Skeletal muscle tissue (tissue), 4 donors: Measurements from ENCODE around the gene ISOC1. TPM values are rescaled to one million over a fixed set of nuclear protein-coding genes. Genes with fewer than 3 reads are reported as not detected.

Experiments used
- H3K27ac ChIP-seq: one replicate; pipeline ENCODE4 v1.7.0; 2013; ENCODE audit warnings: mild to moderate bottlenecking, low read depth, low read length, inconsistent platforms
- H3K27me3 ChIP-seq, 3 donors: one replicate each; pipeline ENCODE4 v1.7.0; 2013; ENCODE audit warnings: low read length in 3 of 3; ENCODE audit not compliant: control insufficient read depth in 3 of 3, insufficient read depth in 3 of 3
- H3K36me3 ChIP-seq, 3 donors: one replicate each; pipeline ENCODE4 v1.7.0; 2013; ENCODE audit warnings: low read length in 3 of 3; ENCODE audit not compliant: control insufficient read depth in 3 of 3, insufficient read depth in 3 of 3
- H3K4me1 ChIP-seq, 3 donors: one replicate each; pipeline ENCODE4 v1.7.0; 2013; ENCODE audit warnings: low read length in 3 of 3, mild to moderate bottlenecking in 3 of 3; ENCODE audit not compliant: control insufficient read depth in 3 of 3, insufficient read depth in 3 of 3
- H3K4me3 ChIP-seq, 3 donors: one replicate each; pipeline ENCODE4 v1.7.0; 2013; ENCODE audit warnings: low read length in 3 of 3
- H3K9ac ChIP-seq, 3 donors: one replicate each; pipeline ENCODE4 v1.7.0; 2013; ENCODE audit warnings: low read length in 3 of 3, mild to moderate bottlenecking in 3 of 3, moderate library complexity in 2 of 3, low read depth in 1 of 3
- H3K9me3 ChIP-seq, 3 donors: one replicate each; pipeline ENCODE4 v1.7.0; 2013; ENCODE audit warnings: low read length in 3 of 3; ENCODE audit not compliant: control insufficient read depth in 3 of 3
- total RNA-seq: library from RNA; depleted of rRNA; stranded (reverse); fragments of >200 nt; gene quantifications from one replicate; pipeline ENCODE4 v1.2.3, GENCODE V29; 2014
- donor health status: Osteomylitis.

ISOC1 gene
- total RNA-seq, 1 donor from 2014 or later, result 32.4 TPM

DNA sequence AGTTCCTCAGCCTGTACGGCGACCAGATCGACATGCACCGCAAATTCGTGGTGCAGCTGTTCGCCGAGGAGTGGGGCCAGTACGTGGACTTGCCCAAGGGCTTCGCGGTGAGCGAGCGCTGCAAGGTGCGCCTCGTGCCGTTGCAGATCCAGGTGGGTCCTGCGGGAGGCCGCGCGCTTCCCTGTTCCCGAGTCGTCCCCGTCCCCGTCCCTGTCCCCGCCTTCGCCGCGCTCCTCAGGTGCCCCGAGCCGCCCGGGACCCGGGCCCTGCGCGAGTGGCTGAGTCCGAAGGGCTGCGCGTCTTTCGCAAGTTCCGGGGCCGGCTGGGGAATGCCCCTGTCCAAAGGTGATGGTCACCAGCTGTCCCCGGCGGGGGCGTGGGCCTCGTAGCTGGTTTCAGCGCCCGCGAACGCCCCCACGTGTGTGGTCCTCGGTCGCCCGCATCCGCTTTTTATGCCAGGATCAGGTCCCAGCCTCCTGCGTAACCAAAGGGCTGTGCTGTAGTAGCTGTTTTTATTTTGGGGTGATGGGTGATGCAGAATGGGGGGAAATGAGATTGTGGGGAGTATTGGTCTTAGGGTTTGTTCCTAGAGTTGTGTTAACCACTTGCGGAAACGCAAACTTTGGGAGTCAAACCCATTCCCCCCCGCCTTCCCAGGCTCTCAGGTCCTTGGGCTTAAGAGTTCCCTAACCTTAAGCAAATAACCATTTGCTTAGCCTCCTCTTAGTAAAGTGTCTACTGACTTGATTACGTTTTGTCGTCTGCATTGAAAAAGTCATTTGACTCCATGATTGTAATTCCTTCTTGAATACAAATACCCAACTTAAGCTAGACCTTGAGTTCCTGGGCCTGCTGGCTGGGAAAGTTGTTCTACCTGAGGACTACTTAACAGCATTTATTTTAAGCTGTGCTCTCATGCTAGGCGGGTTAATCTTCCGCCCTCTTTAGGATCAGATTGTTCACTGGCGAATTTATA lies 663 bp downstream of the ISOC1 start:
- Histone ChIP-seq H3K9ac (peak overlapping the region; percentile 72 to 90 (median 78)), H3K27me3 (no peaks in the 10 kb centered on the region), H3K36me3 (no peaks in the 10 kb centered on the region), H3K27ac (peak overlapping the region; percentile 54), H3K9me3 (no peaks in the 10 kb centered on the region), H3K4me3 (peak overlapping the region; percentile 90 to 95 (median 93)), H3K4me1 (peaks cover 11 to 29% (median 25%) of the 10 kb centered on the region in 3 donors)

DNA sequence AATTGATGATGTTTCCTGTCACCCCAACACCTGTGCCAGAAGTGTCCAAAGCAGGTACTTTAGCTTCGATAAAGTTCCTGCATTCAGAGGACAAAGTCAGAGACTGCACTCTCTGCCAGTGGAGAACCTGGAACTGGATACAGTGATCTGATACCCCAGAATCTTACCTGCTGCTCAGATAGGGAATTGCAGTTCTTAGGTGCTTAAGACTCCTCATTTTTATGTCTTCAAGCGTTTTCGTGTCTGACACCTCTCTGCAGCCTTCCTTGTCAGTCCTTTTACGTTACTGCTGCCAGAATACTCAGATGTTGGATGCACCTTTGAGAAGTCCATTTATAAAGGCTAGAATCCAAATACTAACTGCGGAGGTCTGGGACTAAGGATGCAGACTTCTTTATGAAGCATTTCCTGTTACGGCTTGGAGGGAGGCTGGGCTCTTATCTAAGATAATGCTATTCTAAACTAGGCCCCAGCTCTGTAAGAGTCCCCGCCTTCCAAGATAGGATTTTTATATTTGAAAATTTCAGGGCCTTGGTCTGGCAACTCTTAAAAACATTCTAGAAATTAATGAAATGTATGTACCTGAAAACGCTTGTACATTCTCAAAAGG lies 1.9 kb downstream of the ISOC1 start:
- Histone ChIP-seq H3K9me3 (no peaks in the 10 kb centered on the region), H3K36me3 (no peaks in the 10 kb centered on the region), H3K9ac (peak overlapping the region in 1 of 3 donors; percentile 33), H3K27me3 (no peaks in the 10 kb centered on the region), H3K27ac (no peak overlapping the region), H3K4me3 (peak overlapping the region in 2 of 3 donors; percentile 16 to 40), H3K4me1 (peaks cover 11 to 29% (median 25%) of the 10 kb centered on the region in 3 donors)

DNA sequence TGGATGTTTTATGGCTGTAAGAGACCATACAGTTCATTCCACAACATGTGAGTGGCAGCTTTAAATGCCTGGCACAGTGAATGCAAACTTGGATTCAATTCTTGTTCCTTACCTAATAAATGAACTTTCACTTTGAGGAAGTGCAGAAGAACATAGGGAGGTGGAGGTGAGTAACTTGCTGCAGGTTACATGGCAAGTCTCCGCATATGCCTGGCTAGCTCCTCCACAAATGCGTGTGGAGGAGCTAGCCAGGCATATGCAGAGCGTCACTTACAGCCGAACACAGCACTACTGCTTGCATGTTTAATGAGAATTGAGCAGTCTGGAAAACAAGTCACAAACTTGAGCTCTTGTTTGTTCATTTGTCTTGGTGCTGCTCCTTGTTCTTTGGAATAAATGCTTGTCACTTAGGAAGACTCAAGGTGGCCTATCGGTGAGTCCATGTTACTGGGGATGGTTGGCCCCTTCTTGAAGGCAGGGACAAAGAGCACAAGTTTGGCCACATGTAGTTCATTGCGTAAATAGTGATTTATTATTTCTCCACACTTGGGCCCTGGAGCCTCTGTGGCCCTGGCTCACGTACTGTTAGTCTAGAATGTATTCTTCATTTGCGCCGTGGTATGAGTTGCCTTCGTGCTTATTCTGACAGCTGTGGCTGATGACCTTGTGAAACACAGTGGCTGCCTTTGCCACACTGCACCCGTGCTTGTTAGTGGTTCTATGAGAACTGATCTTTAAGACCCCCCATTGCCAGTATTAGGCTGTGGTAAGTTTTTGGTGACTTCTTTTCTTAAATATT lies 3.1 kb downstream of the ISOC1 start:
- peaks cover 11 to 29% (median 25%) of the 10 kb centered on the region in 3 donors for H3K4me1 ChIP-seq
- H3K27ac ChIP-seq, result no peak overlapping the region

DNA sequence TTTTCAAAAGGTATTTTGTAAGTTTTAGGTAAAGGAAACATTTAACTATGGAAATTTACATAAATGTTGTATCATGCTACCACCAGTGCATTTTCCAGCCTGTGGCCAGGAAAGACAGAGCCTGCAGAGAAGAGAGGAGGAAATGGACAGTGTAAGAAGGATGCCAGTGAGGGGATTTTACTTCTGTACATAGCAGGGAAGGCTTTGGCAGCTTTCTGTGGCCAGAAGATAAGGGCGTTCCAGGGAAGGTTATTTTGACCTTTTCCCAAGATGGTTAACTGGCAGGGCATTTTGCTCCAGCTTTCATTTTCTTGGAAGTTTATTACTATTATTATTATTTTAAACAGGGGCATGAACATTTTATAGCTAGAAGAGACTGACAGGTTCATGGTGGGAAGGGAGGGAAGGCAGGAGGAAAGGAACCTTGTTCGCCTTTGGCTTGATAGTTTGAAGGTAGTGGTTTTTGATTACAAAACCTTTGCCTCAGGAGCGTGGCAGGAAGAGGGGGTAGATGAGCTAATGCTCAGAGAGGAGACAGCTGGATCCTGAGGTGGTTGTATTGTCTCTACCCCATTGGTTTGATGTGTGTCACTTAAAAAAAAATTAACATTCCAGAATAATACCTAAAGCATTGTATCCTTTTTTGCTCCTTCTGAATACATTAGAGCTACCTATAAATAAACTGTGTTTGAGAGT lies 4.1 kb downstream of the ISOC1 start:
- no peak overlapping the region for H3K4me3 ChIP-seq
- no peaks in the 10 kb centered on the region for H3K27me3 ChIP-seq
- H3K9me3 ChIP-seq, result no peaks in the 10 kb centered on the region
- H3K4me1 ChIP-seq, result peaks cover 11 to 29% (median 25%) of the 10 kb centered on the region in 3 donors
- no peaks in the 10 kb centered on the region for H3K36me3 ChIP-seq
- H3K27ac ChIP-seq, result no peak overlapping the region
- peak overlapping the region in 1 of 3 donors; percentile 10 for H3K9ac ChIP-seq

More for the DNA sequence above, 3.1 kb downstream of the ISOC1 start:
- Histone ChIP-seq H3K27me3 (no peaks in the 10 kb centered on the region), H3K9me3 (no peaks in the 10 kb centered on the region), H3K36me3 (no peaks in the 10 kb centered on the region), H3K9ac (peak overlapping the region in 1 of 3 donors; percentile 10), H3K4me3 (peak overlapping the region in 1 of 3 donors; percentile 22)

DNA sequence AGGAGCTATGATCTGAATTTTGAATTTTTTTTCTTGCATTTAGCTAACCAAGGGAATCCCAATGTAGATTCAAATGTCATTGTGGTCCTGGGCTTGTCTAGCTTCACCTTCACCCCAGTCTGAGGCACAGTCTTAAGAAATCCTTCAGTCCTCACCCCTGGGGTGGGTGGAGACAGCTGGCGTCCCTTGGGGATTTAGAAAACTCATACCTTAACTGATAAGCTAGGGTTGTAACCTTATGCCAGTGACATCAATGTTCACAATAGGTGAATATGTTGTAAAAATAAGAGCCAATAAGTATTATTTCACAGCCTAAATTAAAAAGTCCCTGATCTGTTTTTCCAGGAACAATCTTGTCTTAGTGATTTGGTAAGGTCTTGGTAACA lies 4.6 kb downstream of the ISOC1 start:
- H3K4me1 ChIP-seq, result peaks cover 11 to 29% (median 21%) of the 10 kb centered on the region in 3 donors
- H3K9me3 ChIP-seq, result no peaks in the 10 kb centered on the region
- H3K36me3 ChIP-seq, result no peaks in the 10 kb centered on the region
- H3K9ac ChIP-seq, result no peak overlapping the region
- H3K4me3 ChIP-seq, result no peak overlapping the region
- H3K27ac ChIP-seq, result no peak overlapping the region
- no peaks in the 10 kb centered on the region for H3K27me3 ChIP-seq

DNA sequence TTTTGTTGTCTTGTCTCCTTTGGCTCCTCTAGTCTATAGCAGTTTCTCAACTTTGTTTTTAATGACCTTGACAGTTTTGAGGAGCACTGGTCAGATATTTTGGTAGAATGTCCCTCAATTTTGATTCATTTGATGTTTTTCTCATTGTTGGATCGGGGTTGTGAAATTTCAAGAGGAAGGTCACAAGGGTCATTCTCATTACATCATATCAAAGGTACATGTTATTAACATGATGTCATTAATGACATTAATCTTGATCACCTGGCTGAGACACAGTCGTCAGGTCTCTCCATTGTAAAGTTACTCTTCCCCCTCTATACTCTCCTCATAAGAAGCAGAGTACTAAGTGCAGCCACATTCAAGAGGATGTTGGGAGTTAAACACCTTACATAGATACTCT lies 7.2 kb downstream of the ISOC1 start:
- H3K9ac ChIP-seq, result no peak overlapping the region
- no peaks in the 10 kb centered on the region for H3K27me3 ChIP-seq
- H3K9me3 ChIP-seq, result no peaks in the 10 kb centered on the region
- no peak overlapping the region for H3K27ac ChIP-seq
- peaks cover 0 to 2% (median 1%) of the 10 kb centered on the region in 3 donors for H3K36me3 ChIP-seq
- peaks cover 11 to 20% (median 15%) of the 10 kb centered on the region in 3 donors for H3K4me1 ChIP-seq
- H3K4me3 ChIP-seq, result no peak overlapping the region

DNA sequence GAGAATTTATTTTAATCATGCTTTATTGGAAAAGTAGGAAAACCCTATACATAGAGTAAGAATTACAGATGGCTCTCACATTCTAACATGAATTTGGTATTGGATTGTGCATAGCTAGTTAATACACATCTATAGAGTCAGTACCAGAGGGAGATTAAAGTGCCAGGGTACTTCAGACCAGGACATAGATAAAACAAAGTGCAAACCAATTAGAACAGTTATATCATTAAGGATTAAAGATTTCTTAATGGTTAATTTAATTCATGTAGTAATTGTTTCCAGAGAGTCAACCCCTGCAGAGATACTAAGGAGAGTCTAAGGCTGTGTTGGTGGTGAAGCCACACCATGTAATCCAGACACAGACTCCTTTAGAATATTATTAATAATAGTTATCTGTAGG lies 8.8 kb downstream of the ISOC1 start:
- H3K36me3 ChIP-seq, result peaks cover 3 to 13% (median 5%) of the 10 kb centered on the region in 3 donors
- H3K27ac ChIP-seq, result no peak overlapping the region
- peaks cover 7 to 9% (median 8%) of the 10 kb centered on the region in 3 donors for H3K4me1 ChIP-seq
- H3K9ac ChIP-seq, result no peak overlapping the region
- no peaks in the 10 kb centered on the region for H3K9me3 ChIP-seq
- no peak overlapping the region for H3K4me3 ChIP-seq
- H3K27me3 ChIP-seq, result no peaks in the 10 kb centered on the region

DNA sequence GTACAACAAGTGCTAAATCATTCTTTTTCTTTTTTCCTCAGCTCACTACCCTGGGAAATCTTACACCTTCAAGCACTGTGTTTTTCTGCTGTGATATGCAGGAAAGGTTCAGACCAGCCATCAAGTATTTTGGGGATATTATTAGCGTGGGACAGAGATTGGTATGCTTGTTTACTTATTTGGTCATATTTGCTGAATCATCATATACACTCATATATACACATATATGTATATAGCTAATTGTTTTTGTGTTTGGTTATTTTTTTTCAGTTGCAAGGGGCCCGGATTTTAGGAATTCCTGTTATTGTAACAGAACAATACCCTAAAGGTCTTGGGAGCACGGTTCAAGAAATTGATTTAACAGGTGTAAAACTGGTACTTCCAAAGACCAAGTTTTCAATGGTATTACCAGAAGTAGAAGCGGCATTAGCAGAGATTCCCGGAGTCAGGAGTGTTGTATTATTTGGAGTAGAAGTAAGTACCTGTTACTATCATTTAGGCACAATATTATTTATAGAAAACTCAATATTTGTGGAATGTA lies 10.4 kb downstream of the ISOC1 start:
- H3K9me3 ChIP-seq, result no peaks in the 10 kb centered on the region
- no peaks in the 10 kb centered on the region for H3K4me1 ChIP-seq
- H3K27me3 ChIP-seq, result no peaks in the 10 kb centered on the region
- peak overlapping the region; percentile 9 for H3K27ac ChIP-seq
- H3K9ac ChIP-seq, result no peak overlapping the region
- H3K4me3 ChIP-seq, result no peak overlapping the region
- peaks cover 3 to 13% (median 5%) of the 10 kb centered on the region in 3 donors for H3K36me3 ChIP-seq

DNA sequence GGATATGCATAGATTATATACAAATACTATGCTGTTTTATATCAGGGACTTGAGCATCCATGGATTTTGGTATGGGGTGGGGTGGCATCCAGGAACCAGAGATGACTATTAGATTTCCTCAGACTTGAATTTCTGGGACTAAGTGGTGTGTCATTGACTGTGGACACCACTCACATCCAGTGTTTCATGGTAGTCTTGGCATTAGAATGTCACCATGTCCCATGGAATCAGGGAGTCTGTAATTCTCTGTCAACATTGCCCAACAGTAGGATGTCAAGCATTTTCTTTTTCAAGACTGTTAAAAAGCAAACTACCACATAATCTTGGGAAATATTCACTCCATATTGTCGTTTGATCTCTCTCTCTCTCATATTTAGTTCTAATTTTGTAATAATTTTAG lies 13.1 kb downstream of the ISOC1 start:
- H3K36me3 ChIP-seq, result peaks cover 3 to 13% (median 5%) of the 10 kb centered on the region in 3 donors
- no peaks in the 10 kb centered on the region for H3K27me3 ChIP-seq
- H3K4me1 ChIP-seq, result no peaks in the 10 kb centered on the region
- no peak overlapping the region for H3K4me3 ChIP-seq
- no peak overlapping the region for H3K27ac ChIP-seq
- no peaks in the 10 kb centered on the region for H3K9me3 ChIP-seq
- H3K9ac ChIP-seq, result no peak overlapping the region
